Stimulated activated CD8-positive, alpha-beta memory T cell treated with anti-CD3 and anti-CD28 coated beads, Interleukin-7, amount 100 ng/mL, for 4 hours (primary cell): Measurements from ENCODE around the gene TFPI2.

Experiments used
- DNase-seq, 2 donors: peaks; one replicate each; pipeline ENCODE4 v3.0.0-alpha.2; 2020; ENCODE audit warnings: low read depth in 2 of 2

Gene TFPI2

GRCh38 chr7:93858857-93859256 is 31.7 kb downstream of the TFPI2 start:
- no peak for DNase-seq

- no peak for DNase-seq
Measured at GRCh38 chr7:93856323-93856722, 34.2 kb downstream of the TFPI2 start.

GRCh38 chr7:93855797-93856196 is 34.8 kb downstream of the TFPI2 start:
- DNase-seq, result no peak

GRCh38 chr7:93854480-93854879 is 36.1 kb downstream of the TFPI2 start:
- no peak for DNase-seq

- no peak for DNase-seq
Measured at GRCh38 chr7:93851536-93851935, 39.0 kb downstream of the TFPI2 start.

- no peak for DNase-seq
Measured at GRCh38 chr7:93843260-93843659, 47.3 kb downstream of the TFPI2 start.

- no peak for DNase-seq
Measured at GRCh38 chr7:93838966-93839365, 51.6 kb downstream of the TFPI2 start.

- DNase-seq, result no peak
Measured at GRCh38 chr7:93837245-93837644, 53.3 kb downstream of the TFPI2 start.

- DNase-seq, result no peak
Measured at GRCh38 chr7:93836116-93836515, 54.4 kb downstream of the TFPI2 start.

- no peak for DNase-seq
Measured at GRCh38 chr7:93835702-93836101, 54.9 kb downstream of the TFPI2 start.
